Brain pericyte (primary cell): ENCODE data around the gene SLC22A7.
"Not testable (repeated sequence)": the region's sequence is repeated elsewhere in the genome, so short reads cannot be mapped to it uniquely, and the experiment has no call there.

Experiments
- DNase-seq: peaks from one replicate; pipeline ENCODE4 v3.0.0-alpha.2; 2012; ENCODE audit warnings: low read depth, low spot score

SLC22A7 gene

DNA sequence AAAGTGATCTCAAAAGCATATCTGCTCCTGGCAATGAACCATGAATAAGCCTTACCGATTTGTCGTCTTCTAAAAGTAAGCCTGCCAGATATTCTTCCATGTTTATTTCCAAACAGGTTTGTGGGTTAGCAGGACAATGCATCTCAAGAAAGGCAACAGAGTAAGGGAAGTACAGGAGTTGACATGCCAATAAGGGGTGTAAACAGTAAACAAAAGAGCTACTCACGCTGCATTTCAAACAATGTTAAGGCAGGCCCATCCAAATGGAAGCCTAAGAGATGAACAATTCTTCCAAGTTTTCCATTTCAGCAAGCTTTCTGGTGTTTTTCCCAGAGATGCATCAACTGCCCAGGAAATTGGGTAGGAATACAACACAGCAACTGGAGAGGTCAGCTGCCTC is 38.3 kb downstream of the SLC22A7 start:
- no peak for DNase-seq

DNA sequence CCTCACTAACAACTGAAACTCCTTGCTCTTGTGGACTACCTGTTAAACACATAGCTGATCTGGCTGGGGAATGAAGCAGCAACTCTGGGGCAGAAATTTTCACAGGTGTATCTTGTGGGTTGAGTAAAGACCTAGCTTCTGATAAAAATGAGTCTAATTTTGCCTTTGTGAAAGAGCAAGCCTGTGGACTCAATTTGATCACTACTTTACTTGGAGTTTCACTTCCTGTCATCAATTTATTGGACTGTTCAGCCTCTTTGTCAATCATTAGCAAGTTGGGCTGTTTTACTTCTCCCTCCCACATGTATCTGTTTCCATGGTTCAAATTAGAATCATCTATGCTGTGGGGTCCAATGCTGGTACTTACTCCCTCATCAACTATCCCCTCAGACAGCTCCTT is 40.2 kb downstream of the SLC22A7 start:
- DNase-seq, result no peak

DNA sequence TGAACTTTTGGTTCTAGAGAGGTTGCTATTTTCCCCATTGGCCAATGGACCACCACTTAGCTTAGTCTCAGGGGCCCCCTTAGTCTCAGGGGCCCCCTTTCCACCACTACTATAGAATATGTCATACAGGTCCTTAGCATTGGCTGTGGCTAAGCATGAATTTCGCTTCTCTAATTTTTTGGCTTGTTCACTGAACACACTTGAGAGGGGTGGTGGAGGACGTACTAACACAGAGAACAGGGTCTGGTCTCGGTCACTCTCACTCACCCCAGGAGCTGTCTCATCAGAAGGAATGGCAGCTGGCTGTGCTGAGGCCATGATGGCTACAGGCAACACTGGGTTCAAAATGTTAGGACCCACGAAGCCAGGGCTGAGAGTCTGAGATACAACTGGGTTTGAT is 41.1 kb downstream of the SLC22A7 start:
- DNase-seq, result no peak

DNA sequence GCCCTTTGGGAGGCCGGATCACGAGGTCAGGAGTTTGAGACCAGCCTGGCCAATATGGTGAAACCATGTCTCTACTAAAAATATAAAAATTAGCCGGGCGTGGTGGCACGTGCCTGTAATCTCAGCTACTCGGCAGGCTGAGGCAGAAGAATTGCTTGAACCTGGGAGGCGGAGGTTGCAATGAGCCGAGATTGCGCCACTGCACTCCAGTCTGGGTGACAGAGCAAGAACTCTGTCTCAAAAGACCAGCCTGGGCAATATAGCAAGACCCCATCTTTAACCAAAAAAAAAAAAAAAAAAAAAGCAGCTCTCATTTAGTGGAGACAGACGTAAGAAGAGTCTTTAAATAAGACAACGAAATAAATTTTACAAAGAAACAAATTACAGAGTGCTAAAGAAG is 48.2 kb downstream of the SLC22A7 start:
- DNase-seq, result not testable (repeated sequence)

DNA sequence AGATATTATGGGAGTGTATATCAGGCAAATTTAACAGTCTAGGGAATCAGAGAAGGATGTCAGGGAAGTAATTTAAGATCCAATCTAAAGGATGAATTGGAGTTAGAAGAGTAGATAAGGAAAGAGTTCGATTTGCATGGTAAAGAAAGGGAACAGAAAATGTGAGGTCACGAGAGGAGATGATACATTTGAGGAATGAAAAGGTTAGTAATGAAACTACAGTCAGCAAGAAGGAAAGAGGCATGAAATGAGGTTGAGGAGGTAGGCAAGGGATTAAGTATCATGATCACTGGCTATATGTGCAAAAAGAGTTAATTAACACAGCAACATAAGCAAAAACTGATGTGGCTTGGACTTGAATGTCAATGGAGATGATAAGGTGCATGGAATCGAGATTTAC is 49.0 kb downstream of the SLC22A7 start:
- no peak for DNase-seq

DNA sequence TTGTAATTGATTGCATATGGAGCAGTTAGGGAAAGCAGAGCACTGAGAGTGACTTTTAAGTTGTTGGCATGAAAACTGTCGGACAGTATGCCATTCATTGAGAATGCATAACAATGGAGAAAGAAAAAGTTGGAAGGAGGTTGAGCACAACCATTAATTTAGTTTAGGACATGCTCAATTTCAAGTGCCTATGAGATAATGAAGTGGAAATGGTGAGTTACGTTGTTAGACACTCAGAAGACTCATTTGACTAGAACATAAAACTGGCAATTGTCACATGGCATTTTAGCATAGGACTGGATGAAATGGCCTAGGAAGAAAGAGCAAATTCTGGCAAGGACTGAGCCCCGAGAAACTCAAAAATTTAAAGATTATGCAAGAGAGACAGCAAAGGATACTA is 49.4 kb downstream of the SLC22A7 start:
- no peak for DNase-seq

DNA sequence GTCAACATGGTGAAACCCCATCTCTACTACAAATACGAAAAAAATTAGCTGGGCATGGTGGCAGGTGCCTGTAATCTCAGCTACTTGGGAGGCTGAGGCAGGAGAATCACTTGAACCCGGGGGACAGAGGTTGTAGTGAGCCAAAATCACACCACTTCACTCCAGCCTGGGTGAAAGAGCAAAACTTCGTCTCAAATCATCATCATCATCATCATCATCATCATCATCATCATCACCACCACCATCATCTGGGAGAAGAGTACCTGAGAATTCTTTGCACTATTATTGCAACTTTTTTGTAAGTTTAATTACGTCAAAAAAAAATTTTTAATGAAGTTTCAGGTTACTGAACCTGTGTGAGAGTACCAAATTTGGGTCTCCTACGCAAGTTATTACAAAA is 53.9 kb downstream of the SLC22A7 start:
- not testable (repeated sequence) for DNase-seq
